CD4-positive, alpha-beta T cell treated with Interferon alpha-2 for 1 hour (primary cell): ENCODE measurements around the gene ZNF18.

ENCODE experiments used
- DNase-seq, 2 donors: peaks; one replicate each; pipeline ENCODE4 v3.0.0-alpha.2; 2020 to 2022

ZNF18 gene, protein sequence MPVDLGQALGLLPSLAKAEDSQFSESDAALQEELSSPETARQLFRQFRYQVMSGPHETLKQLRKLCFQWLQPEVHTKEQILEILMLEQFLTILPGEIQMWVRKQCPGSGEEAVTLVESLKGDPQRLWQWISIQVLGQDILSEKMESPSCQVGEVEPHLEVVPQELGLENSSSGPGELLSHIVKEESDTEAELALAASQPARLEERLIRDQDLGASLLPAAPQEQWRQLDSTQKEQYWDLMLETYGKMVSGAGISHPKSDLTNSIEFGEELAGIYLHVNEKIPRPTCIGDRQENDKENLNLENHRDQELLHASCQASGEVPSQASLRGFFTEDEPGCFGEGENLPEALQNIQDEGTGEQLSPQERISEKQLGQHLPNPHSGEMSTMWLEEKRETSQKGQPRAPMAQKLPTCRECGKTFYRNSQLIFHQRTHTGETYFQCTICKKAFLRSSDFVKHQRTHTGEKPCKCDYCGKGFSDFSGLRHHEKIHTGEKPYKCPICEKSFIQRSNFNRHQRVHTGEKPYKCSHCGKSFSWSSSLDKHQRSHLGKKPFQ

DNA sequence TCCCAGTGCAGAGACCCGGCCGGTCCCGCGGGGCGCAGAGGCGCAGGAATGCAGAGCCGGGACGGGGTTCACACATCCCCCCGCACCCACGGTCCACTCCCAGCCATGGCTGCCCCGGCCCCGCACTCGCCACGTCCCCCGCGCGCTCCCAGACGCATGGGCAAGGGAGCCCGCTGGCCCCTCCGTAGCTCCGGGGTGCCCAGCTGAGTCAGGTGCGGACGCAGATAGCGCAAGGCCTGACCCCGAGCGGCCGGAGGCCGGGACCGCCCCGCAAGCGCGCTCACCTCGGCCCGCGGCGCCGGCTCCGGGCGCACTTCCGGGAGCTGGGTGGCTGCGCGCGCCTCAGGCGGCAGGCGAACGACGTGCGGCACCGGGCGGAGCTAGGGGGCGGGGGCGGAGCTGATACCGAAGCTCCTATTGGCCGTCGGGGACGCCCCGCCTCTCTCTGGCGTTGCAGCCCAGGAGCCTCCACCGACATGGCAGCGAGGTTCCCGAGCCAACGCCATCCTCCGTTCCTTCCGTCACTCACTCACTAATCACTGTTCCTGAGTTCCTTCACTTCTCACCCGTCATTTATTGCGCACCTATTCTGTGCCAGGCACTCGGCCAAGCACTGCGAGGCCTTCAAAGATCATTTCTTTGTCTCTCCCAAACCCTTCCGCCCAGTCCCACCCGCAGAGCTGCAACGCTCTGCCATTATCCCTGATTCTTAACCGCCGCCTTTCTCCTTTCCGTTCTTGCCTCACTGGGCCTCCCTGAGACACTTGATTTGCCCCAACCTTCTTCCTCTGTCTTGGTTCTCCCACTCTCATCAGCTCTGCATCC, at the start of gene ZNF18:
ZNF18 (minus strand) TSS at position 329 of the 825 bp plus-strand sequence. CDS start 4,646 bp downstream, outside the sequence.
- DNase-seq: peak; percentile 95

DNA sequence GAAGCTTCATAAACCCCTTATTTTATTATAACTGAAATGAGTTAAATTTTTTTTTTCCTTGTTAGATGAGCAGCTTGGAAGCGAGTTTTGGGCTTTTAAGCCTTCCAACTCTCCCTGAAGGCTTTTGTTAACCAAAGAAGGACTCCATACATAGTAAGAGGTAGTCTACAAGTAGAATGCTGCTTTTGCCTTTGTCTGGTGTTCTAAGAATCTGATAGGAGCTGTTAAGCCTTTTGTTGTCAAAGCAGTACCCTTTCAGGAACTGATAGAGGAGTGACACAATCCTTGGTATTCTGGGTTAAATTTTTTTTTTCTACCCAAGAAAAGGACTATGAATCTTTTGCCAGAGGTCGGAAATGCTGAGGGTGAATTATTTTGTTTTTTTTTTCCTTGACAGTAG, 49.5 kb upstream of the ZNF18 start:
- DNase-seq: no peak

- no peak for DNase-seq
Measured at GRCh38 chr17:12043702-12044101, 46.4 kb upstream of the ZNF18 start.

GRCh38 chr17:12041312-12041711, 44.0 kb upstream of the ZNF18 start:
- DNase-seq: no peak

DNA sequence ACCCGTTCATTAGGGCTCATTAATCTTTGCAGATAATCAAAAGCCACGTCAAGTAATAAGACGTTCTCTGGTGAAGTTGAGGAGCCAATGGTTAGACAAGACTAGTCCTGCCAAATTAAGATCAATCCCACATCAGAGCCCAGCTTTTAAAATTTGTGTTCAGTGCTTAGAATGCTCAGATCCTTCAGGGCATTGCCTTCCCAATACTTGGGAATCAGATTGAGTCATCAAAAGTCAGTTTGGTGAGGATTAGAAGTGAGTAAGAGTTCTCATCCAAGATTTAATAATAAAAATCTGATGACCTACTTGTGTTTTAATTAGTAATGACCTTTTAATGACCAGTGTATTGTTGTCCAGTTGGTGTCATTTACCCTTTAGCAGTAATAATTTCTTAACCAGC, 43.2 kb upstream of the ZNF18 start:
- no peak for DNase-seq

GRCh38 chr17:12037970-12038369, 40.7 kb upstream of the ZNF18 start:
- DNase-seq: no peak

DNA sequence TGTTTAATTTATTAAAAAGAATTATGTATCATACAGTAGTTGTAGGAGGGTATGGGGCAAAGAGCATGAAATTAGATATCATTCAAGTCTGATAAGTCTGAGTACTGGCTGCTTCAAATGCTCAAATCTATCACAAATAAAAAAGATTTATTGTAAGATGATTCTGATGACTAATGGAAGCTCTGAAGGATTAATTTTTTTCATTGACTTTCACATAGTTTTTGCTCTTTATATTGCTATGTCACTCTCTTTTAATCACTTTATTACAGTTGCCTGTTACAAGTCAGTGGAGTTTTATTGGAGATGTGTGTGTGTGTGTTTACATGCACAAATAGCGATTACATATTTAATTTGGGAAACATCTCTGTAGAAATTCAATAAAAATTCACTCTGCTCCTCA, 38.4 kb upstream of the ZNF18 start:
- DNase-seq: no peak

- DNase-seq: no peak
Measured at GRCh38 chr17:12034538-12034937, 37.3 kb upstream of the ZNF18 start.

- no peak for DNase-seq
Measured at GRCh38 chr17:12028611-12029010, 31.3 kb upstream of the ZNF18 start.

DNA sequence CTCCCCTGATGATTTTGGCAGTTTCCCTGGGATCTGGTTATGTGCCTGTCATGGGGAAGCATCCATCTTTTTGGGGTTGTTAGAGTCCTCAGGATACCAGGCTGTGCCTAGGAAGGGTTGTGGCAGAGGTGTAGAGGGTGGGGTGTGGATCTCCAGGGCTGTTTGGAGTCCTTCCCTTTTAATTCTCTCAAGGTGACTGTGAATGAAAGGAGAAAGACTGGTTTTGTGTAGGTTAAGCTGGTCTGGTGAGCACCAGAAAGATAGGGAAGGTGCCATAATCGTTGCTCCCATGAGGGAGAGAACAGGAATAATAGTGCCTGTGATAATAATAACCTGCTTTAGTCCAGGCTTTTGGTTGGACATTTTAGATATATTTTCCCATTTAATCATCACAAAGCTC, 30.4 kb upstream of the ZNF18 start:
- no peak for DNase-seq

- DNase-seq: no peak
Measured at GRCh38 chr17:12024327-12024726, 27.1 kb upstream of the ZNF18 start.

DNA sequence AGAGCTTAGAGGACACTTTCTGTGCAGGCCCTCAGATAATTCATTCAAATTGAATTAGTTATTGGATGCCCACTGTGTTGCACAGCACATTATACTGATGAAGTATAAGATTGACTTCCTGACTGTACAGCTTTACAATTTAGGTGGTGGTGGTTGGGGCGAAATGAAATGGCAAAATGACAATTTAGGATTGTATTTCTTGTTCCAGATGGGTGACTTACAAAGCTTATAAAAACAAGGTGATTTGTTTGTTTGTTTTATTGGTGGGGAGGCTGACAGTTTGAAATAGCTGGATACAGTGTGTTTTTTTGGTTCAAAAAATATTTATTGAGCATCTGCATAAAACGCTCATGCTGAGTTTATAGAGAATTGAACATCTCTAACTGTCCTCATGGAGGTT, 25.0 kb upstream of the ZNF18 start:
- no peak for DNase-seq

- no peak for DNase-seq
Measured at GRCh38 chr17:12021623-12022140, 24.4 kb upstream of the ZNF18 start.

DNA sequence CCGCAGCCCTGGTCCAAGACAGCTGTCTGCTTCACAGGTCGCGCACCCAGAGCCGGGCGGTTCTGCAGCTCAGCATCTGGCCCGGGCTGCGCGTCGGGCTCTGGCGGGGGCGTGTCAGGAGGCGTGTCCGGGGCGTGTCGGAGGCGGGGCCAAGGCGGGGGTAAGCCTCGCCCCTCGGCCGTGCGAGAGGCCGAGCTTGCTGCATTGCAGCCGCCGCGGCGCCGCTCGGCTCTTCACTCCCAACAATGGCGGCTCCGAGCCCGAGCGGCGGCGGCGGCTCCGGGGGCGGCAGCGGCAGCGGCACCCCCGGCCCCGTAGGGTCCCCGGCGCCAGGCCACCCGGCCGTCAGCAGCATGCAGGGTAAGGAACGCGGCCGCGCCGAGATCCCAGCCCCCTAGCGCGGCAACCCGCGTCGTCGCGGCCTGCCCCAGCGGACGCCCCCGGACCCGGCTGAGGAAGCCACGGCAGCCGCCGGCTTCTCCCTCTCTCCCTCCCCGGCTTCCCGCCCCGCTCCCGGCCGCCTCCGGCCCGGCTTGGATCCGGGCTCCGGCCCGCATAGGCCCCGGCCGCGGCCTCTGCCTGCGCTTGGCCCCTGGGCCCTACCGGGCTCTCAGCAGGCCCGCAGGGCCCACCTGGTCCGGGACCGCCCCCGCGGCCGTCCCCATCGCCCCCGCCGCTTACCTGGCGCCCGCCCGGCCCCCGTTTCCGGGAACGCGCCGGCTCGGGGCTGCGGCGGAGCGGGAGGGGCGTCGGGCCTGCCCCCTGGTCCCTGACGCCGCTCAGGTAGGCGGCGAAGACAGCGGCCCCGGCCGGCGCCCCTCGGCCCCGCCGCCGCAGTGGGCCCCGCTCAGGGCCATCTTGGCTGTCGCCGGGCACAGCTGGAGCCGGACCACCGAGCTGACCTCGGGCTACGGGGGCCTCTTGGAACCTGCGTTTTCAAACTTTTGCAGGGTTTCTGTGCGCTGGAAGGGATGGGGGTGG, 23.7 kb upstream of the ZNF18 start, which contains the start of gene MAP2K4:
MAP2K4 (plus strand) TSS at position 236 of the 981 bp plus-strand sequence; CDS start at position 246, 10 bp downstream.
- DNase-seq: peak; percentile 93 to 96

DNA sequence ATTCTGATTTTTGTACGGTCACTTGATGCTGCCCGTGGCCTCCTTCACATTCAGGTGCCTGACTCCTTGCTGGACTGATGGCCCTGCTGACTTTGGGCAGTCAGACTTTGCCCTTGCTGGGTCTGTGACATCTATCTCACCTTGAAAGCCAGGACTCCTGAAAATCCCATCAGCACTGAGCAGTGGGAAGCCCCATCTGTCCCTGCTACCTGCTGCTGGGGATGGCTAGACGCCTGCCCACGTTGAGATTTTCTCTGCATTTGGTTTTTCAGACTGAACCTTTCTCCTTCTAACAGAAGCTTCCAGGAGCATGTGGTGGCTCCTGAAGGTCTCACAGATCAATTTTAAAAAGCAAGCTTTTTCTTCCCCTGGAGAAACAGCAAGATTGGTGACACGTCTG, 10.2 kb upstream of the ZNF18 start:
- no peak for DNase-seq

- no peak for DNase-seq
Measured at GRCh38 chr17:11999696-12000095, 2.4 kb upstream of the ZNF18 start.

DNA sequence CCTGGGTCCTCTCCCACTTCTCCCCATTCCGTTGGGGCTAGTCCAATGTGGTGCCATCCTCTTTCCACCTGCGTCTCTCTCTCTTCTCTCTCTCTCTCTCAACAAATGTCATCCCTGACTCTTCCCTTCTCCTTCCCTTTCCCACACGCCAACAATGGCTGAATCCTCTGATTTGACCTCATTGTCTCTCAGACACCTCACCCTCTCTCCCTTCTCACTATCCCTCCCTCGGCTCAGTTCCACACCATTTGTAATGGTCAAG, 628 bp upstream of the ZNF18 start:
- DNase-seq: no peak

GRCh38 chr17:11996722-11997146, 541 bp downstream of the ZNF18 start:
- peak; percentile 39 to 57 for DNase-seq

DNA sequence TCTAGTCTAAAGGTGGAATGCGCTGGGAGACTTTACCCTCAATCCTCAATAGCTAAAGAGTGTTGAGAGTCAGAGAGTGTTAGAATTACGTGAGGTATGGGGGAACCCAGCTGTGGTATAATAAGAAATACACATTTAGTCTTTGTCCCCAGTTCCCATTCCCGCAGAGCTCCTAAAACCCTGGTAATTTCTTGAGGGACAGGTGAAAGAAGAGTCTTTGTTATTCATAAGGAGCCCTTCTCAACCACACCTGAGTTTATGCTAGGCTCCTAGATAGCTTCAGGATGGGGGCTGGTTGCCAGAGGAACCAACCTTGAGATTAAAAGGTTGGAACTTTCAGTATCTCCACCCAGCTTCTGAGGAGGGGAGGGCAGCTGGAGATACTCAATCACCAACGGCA, 5.8 kb downstream of the ZNF18 start:
- DNase-seq: no peak

DNA sequence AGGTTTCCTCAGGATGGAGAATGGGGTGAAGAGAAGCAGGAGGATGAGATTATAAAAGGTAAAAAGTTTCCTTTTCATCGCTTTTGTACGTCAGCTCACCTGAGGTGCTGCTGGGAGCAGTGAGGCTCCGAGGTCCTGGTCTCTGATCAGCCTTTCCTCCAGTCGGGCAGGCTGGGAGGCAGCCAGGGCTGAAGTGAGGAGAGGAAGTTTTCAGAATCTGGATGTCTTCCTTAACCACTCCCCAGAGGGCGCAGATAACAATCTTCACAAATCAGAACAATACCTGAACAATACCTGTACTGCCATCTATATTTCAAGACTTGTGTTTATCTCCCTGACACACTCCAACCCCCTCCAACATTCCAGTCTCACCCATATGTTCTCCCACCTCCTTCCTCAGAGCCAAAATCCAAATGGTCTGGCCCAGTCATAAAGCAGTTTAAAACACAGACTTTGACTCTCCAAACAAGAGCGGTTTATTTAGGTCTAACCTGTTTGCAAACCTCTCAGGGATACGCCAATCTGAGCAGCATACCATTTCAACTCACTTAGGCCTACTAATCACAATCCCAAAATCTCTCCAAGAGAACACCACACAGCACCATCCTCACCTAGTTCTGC, 6.8 kb downstream of the ZNF18 start:
- no peak for DNase-seq

GRCh38 chr17:11986942-11987329, 10.3 kb downstream of the ZNF18 start:
- DNase-seq: no peak
